Liver (tissue), 9 donors: ENCODE results near the gene SLIT3. TPM values are rescaled to one million over a fixed set of nuclear protein-coding genes. Genes with fewer than 3 reads are reported as not detected.

ENCODE experiments used
- DNase-seq: peaks from one replicate; pipeline ENCODE4 v3.0.0-alpha.2; 2017; ENCODE audit warnings: low spot score
- H3K27ac ChIP-seq, 2 donors: one replicate each; pipeline ENCODE4 v1.7.0; 2013; ENCODE audit warnings: inconsistent platforms in 2 of 2, low read length in 2 of 2, control low read depth in 1 of 2, low read depth in 1 of 2, mild to moderate bottlenecking in 1 of 2
- H3K27me3 ChIP-seq, 4 donors: one replicate each; pipeline versions ENCODE4 v1.6.1 to v1.7.0; 2013; ENCODE audit warnings: low read length in 3 of 4, inconsistent platforms in 1 of 4, mild to moderate bottlenecking in 1 of 4, moderate library complexity in 1 of 4; ENCODE audit not compliant: control insufficient read depth in 4 of 4, insufficient read depth in 4 of 4
- H3K36me3 ChIP-seq, 4 donors: one replicate each; pipeline versions ENCODE4 v1.6.1 to v1.7.0; 2013; ENCODE audit warnings: low read length in 3 of 4, mild to moderate bottlenecking in 3 of 4, low read depth in 1 of 4, moderate library complexity in 1 of 4; ENCODE audit not compliant: control insufficient read depth in 4 of 4, insufficient read depth in 3 of 4
- H3K4me1 ChIP-seq, 4 donors: one replicate each; pipeline versions ENCODE4 v1.6.1 to v1.7.0; 2013; ENCODE audit warnings: low read length in 3 of 4, mild to moderate bottlenecking in 3 of 4, moderate library complexity in 1 of 4; ENCODE audit not compliant: control insufficient read depth in 4 of 4, insufficient read depth in 4 of 4
- H3K4me3 ChIP-seq, 3 donors: one replicate each; pipeline versions ENCODE4 v1.6.1 to v1.7.0; 2013; ENCODE audit warnings: low read length in 3 of 3, control low read depth in 1 of 3, low read depth in 1 of 3, mild to moderate bottlenecking in 1 of 3
- H3K9ac ChIP-seq, 2 donors: one replicate each; pipeline ENCODE4 v1.7.0; 2013; ENCODE audit warnings: low read length in 2 of 2, mild to moderate bottlenecking in 2 of 2, moderate library complexity in 2 of 2, control low read depth in 1 of 2, low read depth in 1 of 2
- H3K9me3 ChIP-seq, 4 donors: one replicate each; pipeline versions ENCODE4 v1.6.1 to v1.7.0; 2013; ENCODE audit warnings: low read length in 3 of 4; ENCODE audit not compliant: control insufficient read depth in 4 of 4
- FOXA1 ChIP-seq: IDR thresholded peaks from 2 replicates; pipeline ENCODE4 v1.6.1; 2016; ENCODE audit warnings: antibody characterized with exemption
- FOXA2 ChIP-seq: IDR thresholded peaks from 2 replicates; pipeline ENCODE4 v1.6.1; 2016; ENCODE audit warnings: antibody characterized with exemption
- GABPA ChIP-seq, 2 donors: IDR thresholded peaks in 1 of 2; conservative IDR thresholded peaks in 1 of 2; 2 replicates each; pipeline ENCODE4 v1.6.1; 2016; ENCODE audit warnings: antibody characterized with exemption in 2 of 2, mild to moderate bottlenecking in 1 of 2, moderate library complexity in 1 of 2
- HNF4A ChIP-seq, 2 donors: conservative IDR thresholded peaks; 2 replicates each; pipeline ENCODE4 v1.6.1; 2016; ENCODE audit warnings: antibody characterized with exemption in 2 of 2, mild to moderate bottlenecking in 2 of 2
- HNF4G ChIP-seq: IDR thresholded peaks from 2 replicates; pipeline ENCODE4 v1.6.1; 2016; ENCODE audit warnings: antibody characterized with exemption
- JUND ChIP-seq, 2 donors: IDR thresholded peaks; 2 replicates each; pipeline ENCODE4 v1.6.1; 2016; ENCODE audit warnings: antibody characterized with exemption in 2 of 2
- MAX ChIP-seq: IDR thresholded peaks from 2 replicates; pipeline ENCODE4 v1.6.1; 2016; ENCODE audit warnings: antibody characterized with exemption
- RAD21 ChIP-seq, 2 donors: IDR thresholded peaks; 2 replicates each; pipeline ENCODE4 v1.6.1; 2016; ENCODE audit warnings: antibody characterized with exemption in 2 of 2, mild to moderate bottlenecking in 2 of 2
- RXRA ChIP-seq, 2 donors: IDR thresholded peaks; 2 replicates each; pipeline ENCODE4 v1.6.1; 2017 to 2018; ENCODE audit warnings: antibody characterized with exemption in 2 of 2, mild to moderate bottlenecking in 1 of 2
- SP1 ChIP-seq: IDR thresholded peaks from 2 replicates; pipeline ENCODE4 v1.6.1; 2018; ENCODE audit warnings: antibody characterized with exemption, mild to moderate bottlenecking
- TAF1 ChIP-seq: conservative IDR thresholded peaks from 2 replicates; pipeline ENCODE4 v1.6.1; 2016; ENCODE audit warnings: antibody characterized with exemption, mild to moderate bottlenecking
- YY1 ChIP-seq: IDR thresholded peaks from 2 replicates; pipeline ENCODE4 v1.6.1; 2016; ENCODE audit warnings: antibody characterized with exemption, mild to moderate bottlenecking
- WGBS: extraction: QIAGEN DNeasy Blood & Tissue Kit; methylation state at CpG from one replicate; pipeline ENCODE4 v1.1.7; 2013; 5-methylcytosine and 5-hydroxymethylcytosine counted together
- polyA plus RNA-seq, 2 donors: library from polyadenylated mRNA; stranded (reverse) in 1 of 2; unstranded in 1 of 2; fragments of 200-250 nt in 1 of 2; fragments of >200 nt in 1 of 2; fragmentation: Nextera tagmentation in 1 of 2; extraction: Ambion mirVana in 1 of 2; gene quantifications; one replicate each; pipeline versions ENCODE4 v1.2.1 to v1.2.3, GENCODE V29; 2013 to 2015
- total RNA-seq, 2 donors: library from RNA; depleted of rRNA; stranded (reverse); fragments of >200 nt; gene quantifications; one replicate each; pipeline ENCODE4 v1.2.3, GENCODE V29; 2014
- TF ChIP-seq, protein P1 (sequence below): IDR thresholded peaks from 2 replicates; pipeline ENCODE4 v1.6.1; 2016; ENCODE audit warnings: antibody characterized with exemption
- TF ChIP-seq, protein P2 (sequence below): IDR thresholded peaks from 2 replicates; pipeline ENCODE4 v1.6.1; 2016; ENCODE audit warnings: antibody characterized with exemption
- TF ChIP-seq, protein P3 (sequence below): fragments of 150-350 bp; IDR thresholded peaks from 2 replicates; pipeline ENCODE4 v1.5.1; 2017; ENCODE audit warnings: improper control_type of control experiment, low read depth, low read length; ENCODE audit not compliant: missing input control
- donor health status: healthy.
- donor health status: healthy.
- donor health status: healthy.
- donor health status: healthy.
- donor health status: healthy.

SLIT3 gene
- total and polyA plus RNA-seq, 4 donors: 0.61 to 1.3 (median 0.91) TPM

- Histone ChIP-seq H3K9me3 (no peaks in the 10 kb centered on the region), H3K9ac (no peak overlapping the region), H3K36me3 (no peaks in the 10 kb centered on the region), H3K4me3 (no peak overlapping the region), H3K27ac (no peak overlapping the region), H3K27me3 (no peaks in the 10 kb centered on the region), H3K4me1 (no peaks in the 10 kb centered on the region)
- peak; percentile 72 for DNase-seq
- no peak for TF ChIP-seq HNF4A (conservative IDR thresholded peaks at IDR 0.05)
- TF ChIP-seq SP1: no peak
- no peak for TF ChIP-seq TAF1
- no peak for TF ChIP-seq JUND (IDR thresholded peaks at IDR 0.05)
- TF ChIP-seq, protein P1, sequence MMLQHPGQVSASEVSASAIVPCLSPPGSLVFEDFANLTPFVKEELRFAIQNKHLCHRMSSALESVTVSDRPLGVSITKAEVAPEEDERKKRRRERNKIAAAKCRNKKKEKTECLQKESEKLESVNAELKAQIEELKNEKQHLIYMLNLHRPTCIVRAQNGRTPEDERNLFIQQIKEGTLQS: no peak
- no peak for TF ChIP-seq MAX
- no peak for TF ChIP-seq FOXA1
- TF ChIP-seq YY1: no peak
- no peak for TF ChIP-seq FOXA2
- TF ChIP-seq HNF4G: no peak
- TF ChIP-seq RXRA (IDR thresholded peaks at IDR 0.05): no peak
- TF ChIP-seq, protein P2, sequence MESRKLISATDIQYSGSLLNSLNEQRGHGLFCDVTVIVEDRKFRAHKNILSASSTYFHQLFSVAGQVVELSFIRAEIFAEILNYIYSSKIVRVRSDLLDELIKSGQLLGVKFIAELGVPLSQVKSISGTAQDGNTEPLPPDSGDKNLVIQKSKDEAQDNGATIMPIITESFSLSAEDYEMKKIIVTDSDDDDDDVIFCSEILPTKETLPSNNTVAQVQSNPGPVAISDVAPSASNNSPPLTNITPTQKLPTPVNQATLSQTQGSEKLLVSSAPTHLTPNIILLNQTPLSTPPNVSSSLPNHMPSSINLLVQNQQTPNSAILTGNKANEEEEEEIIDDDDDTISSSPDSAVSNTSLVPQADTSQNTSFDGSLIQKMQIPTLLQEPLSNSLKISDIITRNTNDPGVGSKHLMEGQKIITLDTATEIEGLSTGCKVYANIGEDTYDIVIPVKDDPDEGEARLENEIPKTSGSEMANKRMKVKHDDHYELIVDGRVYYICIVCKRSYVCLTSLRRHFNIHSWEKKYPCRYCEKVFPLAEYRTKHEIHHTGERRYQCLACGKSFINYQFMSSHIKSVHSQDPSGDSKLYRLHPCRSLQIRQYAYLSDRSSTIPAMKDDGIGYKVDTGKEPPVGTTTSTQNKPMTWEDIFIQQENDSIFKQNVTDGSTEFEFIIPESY: no peak
- TF ChIP-seq RAD21 (IDR thresholded peaks at IDR 0.05): peak; percentile 47 to 76
- no peak for TF ChIP-seq GABPA (IDR thresholded peaks at IDR 0.05 in 1 of 2, conservative IDR thresholded peaks at IDR 0.05 in 1 of 2)
- TF ChIP-seq, protein P3, sequence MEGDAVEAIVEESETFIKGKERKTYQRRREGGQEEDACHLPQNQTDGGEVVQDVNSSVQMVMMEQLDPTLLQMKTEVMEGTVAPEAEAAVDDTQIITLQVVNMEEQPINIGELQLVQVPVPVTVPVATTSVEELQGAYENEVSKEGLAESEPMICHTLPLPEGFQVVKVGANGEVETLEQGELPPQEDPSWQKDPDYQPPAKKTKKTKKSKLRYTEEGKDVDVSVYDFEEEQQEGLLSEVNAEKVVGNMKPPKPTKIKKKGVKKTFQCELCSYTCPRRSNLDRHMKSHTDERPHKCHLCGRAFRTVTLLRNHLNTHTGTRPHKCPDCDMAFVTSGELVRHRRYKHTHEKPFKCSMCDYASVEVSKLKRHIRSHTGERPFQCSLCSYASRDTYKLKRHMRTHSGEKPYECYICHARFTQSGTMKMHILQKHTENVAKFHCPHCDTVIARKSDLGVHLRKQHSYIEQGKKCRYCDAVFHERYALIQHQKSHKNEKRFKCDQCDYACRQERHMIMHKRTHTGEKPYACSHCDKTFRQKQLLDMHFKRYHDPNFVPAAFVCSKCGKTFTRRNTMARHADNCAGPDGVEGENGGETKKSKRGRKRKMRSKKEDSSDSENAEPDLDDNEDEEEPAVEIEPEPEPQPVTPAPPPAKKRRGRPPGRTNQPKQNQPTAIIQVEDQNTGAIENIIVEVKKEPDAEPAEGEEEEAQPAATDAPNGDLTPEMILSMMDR: peak; percentile 45
- 41% methylated on average over 5 of the region's 5 CpGs for WGBS
These were observed 353.6 kb downstream of the SLIT3 start for GRCh38 chr5:168947212-168947868.

DNA sequence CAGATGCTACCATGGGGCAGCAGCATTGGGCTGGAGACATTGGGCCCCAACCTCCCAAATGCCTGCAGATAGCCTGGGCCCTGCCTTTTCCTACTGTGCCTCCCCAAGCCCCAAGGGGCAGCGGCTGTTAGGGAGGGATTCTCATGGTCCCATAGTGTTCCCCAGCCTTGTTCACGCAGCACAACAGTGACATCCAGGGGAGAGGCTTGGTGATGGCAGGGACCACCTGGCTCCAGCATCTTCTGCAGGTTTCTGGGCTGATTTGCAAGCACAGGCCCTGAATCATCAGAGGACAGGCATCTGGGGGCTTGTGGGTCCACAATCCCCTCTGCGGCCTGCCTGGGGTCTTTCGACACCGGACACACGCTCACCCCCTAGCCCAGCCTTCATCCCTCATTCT is 354.6 kb downstream of the SLIT3 start:
- Histone ChIP-seq H3K9ac (no peak overlapping the region), H3K9me3 (no peaks in the 10 kb centered on the region), H3K4me1 (no peaks in the 10 kb centered on the region), H3K27me3 (no peaks in the 10 kb centered on the region), H3K36me3 (no peaks in the 10 kb centered on the region), H3K4me3 (no peak overlapping the region), H3K27ac (no peak overlapping the region)
- peak; percentile 49 for DNase-seq
- peak; percentile 36 to 45 for TF ChIP-seq RAD21 (IDR thresholded peaks at IDR 0.05)
- TF ChIP-seq, protein P1: no peak
- WGBS: 90% methylated on average over 6 of the region's 6 CpGs
